HL-60/S4 treated with retinoic acid at 250 ng/mL for 4 days and 3 days (cell line): ENCODE data around the gene ANKRD39.

Source experiments
- in situ Hi-C: fragments of 300-500 bp; cut with MboI; formaldehyde crosslinking; loops from 2 replicates; pipeline ENCODE4 v1.7.0; 2022; ENCODE audit warnings: low sequenced_read_pairs

The ANKRD39 gene

GRCh38 chr2:96888072-96889011 is 30.5 kb upstream of the ANKRD39 start:
- in situ Hi-C loops, result no loop called here

GRCh38 chr2:96887493-96888012 is 29.7 kb upstream of the ANKRD39 start:
- in situ Hi-C loops, result no loop called here

- in situ Hi-C loops, result no loop called here
These were observed 27.9 kb upstream of the ANKRD39 start for GRCh38 chr2:96885432-96886347.

- in situ Hi-C loops, result no loop called here
These were observed 26.7 kb upstream of the ANKRD39 start for GRCh38 chr2:96884299-96885094.

GRCh38 chr2:96883306-96883705 is 25.5 kb upstream of the ANKRD39 start:
- in situ Hi-C loops, result no loop called here

GRCh38 chr2:96882906-96883305 is 25.1 kb upstream of the ANKRD39 start:
- in situ Hi-C loops, result no loop called here

- in situ Hi-C loops, result no loop called here
These were observed 24.4 kb upstream of the ANKRD39 start for GRCh38 chr2:96882230-96882629.

- in situ Hi-C loops, result no loop called here
These were observed 23.8 kb upstream of the ANKRD39 start for GRCh38 chr2:96881349-96882195.

- in situ Hi-C loops, result no loop called here
These were observed 23.1 kb upstream of the ANKRD39 start for GRCh38 chr2:96880891-96881273.

GRCh38 chr2:96879545-96880040 is 21.8 kb upstream of the ANKRD39 start:
- in situ Hi-C loops, result no loop called here

GRCh38 chr2:96878796-96879544 is 21.2 kb upstream of the ANKRD39 start:
- in situ Hi-C loops, result no loop called here

GRCh38 chr2:96878171-96878570 is 20.4 kb upstream of the ANKRD39 start:
- in situ Hi-C loops, result no loop called here

- in situ Hi-C loops, result no loop called here
These were observed 19.8 kb upstream of the ANKRD39 start for GRCh38 chr2:96877631-96878092.

- in situ Hi-C loops, result no loop called here
These were observed 19.2 kb upstream of the ANKRD39 start for GRCh38 chr2:96877042-96877451.

GRCh38 chr2:96876269-96877041 is 18.6 kb upstream of the ANKRD39 start:
- in situ Hi-C loops, result no loop called here

- in situ Hi-C loops, result no loop called here
These were observed 17.9 kb upstream of the ANKRD39 start for GRCh38 chr2:96875498-96876268.

- in situ Hi-C loops, result no loop called here
These were observed 16.5 kb upstream of the ANKRD39 start for GRCh38 chr2:96874198-96874831.
